Trophoblast cell (in vitro differentiated cells and primary cell): ENCODE measurements around the gene CADPS2.
A peak's percentile ranks its signal among the peaks of the same experiment; 100 is the strongest.

ENCODE experiments used
- DNase-seq, 2 donors: peaks; one replicate each; pipeline ENCODE4 v3.0.0-alpha.2; 2016
- H2AFZ ChIP-seq: 2 replicates; pipeline ENCODE4 v1.6.1; 2013; ENCODE audit warnings: low read length, moderate library complexity, mild to moderate bottlenecking; ENCODE audit not compliant: insufficient read depth, poor library complexity
- H2AK5ac ChIP-seq: 2 replicates; pipeline ENCODE4 v1.6.1; 2013; ENCODE audit warnings: mild to moderate bottlenecking, low read length
- H2BK120ac ChIP-seq: 2 replicates; pipeline ENCODE4 v1.6.1; 2013; ENCODE audit warnings: low read length, mild to moderate bottlenecking, moderate library complexity; ENCODE audit not compliant: insufficient read depth, poor library complexity
- H2BK12ac ChIP-seq: 2 replicates; pipeline ENCODE4 v1.6.1; 2013; ENCODE audit warnings: mild to moderate bottlenecking, low read length, moderate library complexity
- H2BK5ac ChIP-seq: 2 replicates; pipeline ENCODE4 v1.6.1; 2013; ENCODE audit warnings: low read length, low read depth, moderate library complexity, mild to moderate bottlenecking; ENCODE audit not compliant: poor library complexity
- H3K14ac ChIP-seq: 2 replicates; pipeline ENCODE4 v1.6.1; 2013; ENCODE audit warnings: mild to moderate bottlenecking, low read length
- H3K18ac ChIP-seq: 2 replicates; pipeline ENCODE4 v1.6.1; 2013; ENCODE audit warnings: mild to moderate bottlenecking, low read length
- H3K23ac ChIP-seq: 2 replicates; pipeline ENCODE4 v1.6.1; 2013; ENCODE audit warnings: low read length
- H3K27ac ChIP-seq: 2 replicates; pipeline ENCODE4 v1.5.1; 2013; ENCODE audit warnings: low read depth, mild to moderate bottlenecking, inconsistent platforms, low read length, moderate library complexity
- H3K27me3 ChIP-seq: 2 replicates; pipeline ENCODE4 v1.6.1; 2013; ENCODE audit warnings: inconsistent platforms, mild to moderate bottlenecking, low read length, moderate library complexity; ENCODE audit not compliant: insufficient read depth
- H3K36me3 ChIP-seq, 2 experiments: 1 replicate in 1 of 2; 2 replicates in 1 of 2; pipeline ENCODE4 v1.6.1; 2013; ENCODE audit warnings: low read length in 2 of 2, mild to moderate bottlenecking in 2 of 2, moderate library complexity in 1 of 2; ENCODE audit not compliant: insufficient read depth in 2 of 2, control insufficient read depth in 1 of 2
- H3K4ac ChIP-seq: 2 replicates; pipeline ENCODE4 v1.6.1; 2013; ENCODE audit warnings: low read depth, mild to moderate bottlenecking, low read length, moderate library complexity
- H3K4me1 ChIP-seq, 2 experiments: 1 replicate in 1 of 2; 2 replicates in 1 of 2; pipeline ENCODE4 v1.6.1; 2013; ENCODE audit warnings: low read length in 2 of 2, mild to moderate bottlenecking in 2 of 2, moderate library complexity in 1 of 2; ENCODE audit not compliant: insufficient read depth in 2 of 2, control insufficient read depth in 1 of 2
- H3K4me2 ChIP-seq: 2 replicates; pipeline ENCODE4 v1.6.1; 2013; ENCODE audit warnings: inconsistent platforms, mild to moderate bottlenecking, low read length, moderate library complexity
- H3K4me3 ChIP-seq: 2 replicates; pipeline ENCODE4 v1.5.1; 2013; ENCODE audit warnings: mild to moderate bottlenecking, low read depth, low read length, inconsistent platforms
- H3K79me1 ChIP-seq: one replicate; pipeline ENCODE4 v1.6.1; 2013; ENCODE audit warnings: low read length
- H3K79me2 ChIP-seq: 2 replicates; pipeline ENCODE4 v1.6.1; 2013; ENCODE audit warnings: low read length, mild to moderate bottlenecking; ENCODE audit not compliant: control insufficient read depth, insufficient read depth, poor library complexity
- H3K9ac ChIP-seq: 2 replicates; pipeline ENCODE4 v1.6.1; 2013; ENCODE audit warnings: mild to moderate bottlenecking, low read length
- H3K9me3 ChIP-seq: 2 replicates; pipeline ENCODE4 v1.6.1; 2013; ENCODE audit warnings: low read depth, mild to moderate bottlenecking, control low read depth, inconsistent platforms, low read length; ENCODE audit not compliant: insufficient read depth
- H4K12ac ChIP-seq: 2 replicates; pipeline ENCODE4 v1.6.1; 2013; ENCODE audit warnings: low read depth, mild to moderate bottlenecking, low read length, moderate library complexity
- H4K8ac ChIP-seq: 2 replicates; pipeline ENCODE4 v1.6.1; 2013; ENCODE audit warnings: low read depth, mild to moderate bottlenecking, low read length, moderate library complexity
- H4K91ac ChIP-seq: one replicate; pipeline ENCODE4 v1.6.1; 2013; ENCODE audit warnings: low read depth, mild to moderate bottlenecking, low read length, moderate library complexity
- WGBS: extraction: QIAGEN DNeasy Blood & Tissue Kit; methylation state at CpG from one replicate; pipeline ENCODE4 v1.1.7; 2013; ENCODE audit warnings: missing lambda C conversion rate; ENCODE audit not compliant: insufficient read length, insufficient coverage; ENCODE audit errors: extremely low coverage; 5-methylcytosine and 5-hydroxymethylcytosine counted together

Gene CADPS2

DNA sequence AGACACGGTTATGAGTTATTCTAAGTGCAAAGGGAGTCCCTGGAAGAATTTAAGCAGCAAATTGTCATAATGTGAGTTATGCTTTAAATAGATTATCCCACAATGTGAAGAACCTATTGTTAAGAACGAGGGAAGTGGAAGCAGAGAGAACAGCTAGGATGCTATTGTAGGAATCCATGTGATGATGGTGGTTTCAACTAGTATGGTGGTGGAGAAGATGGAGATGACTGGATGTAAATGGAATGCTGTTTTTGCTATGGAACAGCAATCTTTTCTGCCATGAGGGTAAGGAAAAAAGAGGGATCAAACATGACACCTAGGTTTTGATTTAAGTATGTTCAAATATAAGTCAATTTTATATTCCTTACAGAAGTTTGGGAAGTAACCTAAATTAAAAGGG is 378.7 kb downstream of the CADPS2 start:
- Histone ChIP-seq H2BK12ac (no peak overlapping the region), H3K4me1 (no peaks in the 10 kb centered on the region), H3K4me3 (no peak overlapping the region), H3K9me3 (no peaks in the 10 kb centered on the region), H3K79me1 (no peaks in the 10 kb centered on the region), H3K18ac (no peak overlapping the region), H3K4me2 (no peak overlapping the region), H4K12ac (no peak overlapping the region), H3K4ac (no peak overlapping the region), H2BK120ac (no peak overlapping the region), H4K8ac (no peak overlapping the region), H2AFZ (no peak overlapping the region), H3K27ac (no peak overlapping the region), H3K23ac (no peak overlapping the region), H3K14ac (no peak overlapping the region), H3K36me3 (no peaks in the 10 kb centered on the region), H2AK5ac (no peak overlapping the region), H4K91ac (no peak overlapping the region), H3K9ac (no peak overlapping the region), H3K79me2 (no peaks in the 10 kb centered on the region), H2BK5ac (no peak overlapping the region), H3K27me3 (no peaks in the 10 kb centered on the region)
- peak; percentile 8 to 68 for DNase-seq
- no CpG with 5 or more reads among the region's 2 CpGs for WGBS

DNA sequence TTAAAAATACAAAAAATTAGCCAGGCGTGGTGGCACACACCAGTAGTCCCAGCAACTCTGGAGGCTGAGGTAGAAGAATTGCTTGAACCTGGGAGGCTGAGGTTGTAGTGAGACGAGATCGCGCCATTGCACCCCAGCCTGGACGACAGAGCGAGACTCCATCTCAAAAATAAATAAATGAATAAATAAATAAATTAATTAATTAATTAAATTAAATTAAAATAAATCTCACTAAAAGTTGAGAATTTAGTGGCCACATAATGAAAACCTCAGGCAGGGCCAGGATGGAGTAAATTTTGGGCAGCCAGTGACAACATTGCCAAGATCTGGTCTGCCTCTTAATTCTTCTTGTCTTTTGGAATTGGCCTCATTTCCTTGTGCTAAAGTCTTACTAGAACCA is 394.3 kb downstream of the CADPS2 start:
- H2AK5ac ChIP-seq: no peak overlapping the region
- no peak overlapping the region for H3K14ac ChIP-seq
- H3K79me2 ChIP-seq: no peaks in the 10 kb centered on the region
- H2AFZ ChIP-seq: no peak overlapping the region
- H3K36me3 ChIP-seq: no peaks in the 10 kb centered on the region
- no peak for DNase-seq
- H3K79me1 ChIP-seq: no peaks in the 10 kb centered on the region
- no peak overlapping the region for H4K91ac ChIP-seq
- H2BK120ac ChIP-seq: no peak overlapping the region
- H3K27me3 ChIP-seq: no peaks in the 10 kb centered on the region
- H3K4ac ChIP-seq: no peak overlapping the region
- no peak overlapping the region for H2BK5ac ChIP-seq
- H3K4me2 ChIP-seq: no peak overlapping the region
- no peak overlapping the region for H3K18ac ChIP-seq
- H3K23ac ChIP-seq: no peak overlapping the region
- WGBS: no CpG with 5 or more reads among the region's 6 CpGs
- no peak overlapping the region for H2BK12ac ChIP-seq
- no peak overlapping the region for H4K12ac ChIP-seq
- no peak overlapping the region for H4K8ac ChIP-seq
- no peak overlapping the region for H3K9ac ChIP-seq
- no peaks in the 10 kb centered on the region for H3K4me1 ChIP-seq
- no peak overlapping the region for H3K4me3 ChIP-seq
- H3K9me3 ChIP-seq: no peaks in the 10 kb centered on the region
- no peak overlapping the region for H3K27ac ChIP-seq

DNA sequence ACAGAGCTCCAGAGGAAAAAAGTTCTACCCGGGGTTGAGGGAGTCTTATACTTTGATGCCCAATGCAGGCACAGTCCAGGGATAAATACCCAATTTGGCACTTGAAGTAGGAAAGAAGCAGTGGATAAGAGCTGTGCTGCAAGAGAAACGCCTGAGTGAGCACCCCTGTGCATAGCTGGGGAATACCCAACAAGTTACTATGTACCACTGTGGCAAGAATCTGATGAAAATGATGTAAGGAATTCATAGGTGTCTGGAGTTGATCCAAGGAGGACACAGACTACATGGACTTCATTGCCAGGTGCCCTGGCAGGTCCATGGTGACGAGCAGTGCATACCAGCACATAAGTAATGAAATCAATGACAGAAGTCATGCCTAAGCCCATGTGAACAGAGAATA is 398.0 kb downstream of the CADPS2 start:
- no peak overlapping the region for H2AK5ac ChIP-seq
- no peaks in the 10 kb centered on the region for H3K27me3 ChIP-seq
- no peak overlapping the region for H2AFZ ChIP-seq
- no peak overlapping the region for H4K91ac ChIP-seq
- H3K4ac ChIP-seq: no peak overlapping the region
- WGBS: no CpG with 5 or more reads among the region's 3 CpGs
- H2BK5ac ChIP-seq: no peak overlapping the region
- H3K9ac ChIP-seq: peak overlapping the region; percentile 53
- no peak for DNase-seq
- H3K14ac ChIP-seq: no peak overlapping the region
- no peak overlapping the region for H3K18ac ChIP-seq
- H3K36me3 ChIP-seq: no peaks in the 10 kb centered on the region
- no peaks in the 10 kb centered on the region for H3K79me2 ChIP-seq
- no peak overlapping the region for H3K27ac ChIP-seq
- no peaks in the 10 kb centered on the region for H3K79me1 ChIP-seq
- no peak overlapping the region for H3K4me3 ChIP-seq
- no peak overlapping the region for H2BK120ac ChIP-seq
- no peak overlapping the region for H3K23ac ChIP-seq
- H3K4me2 ChIP-seq: no peak overlapping the region
- no peaks in the 10 kb centered on the region for H3K9me3 ChIP-seq
- no peak overlapping the region for H4K8ac ChIP-seq
- no peak overlapping the region for H2BK12ac ChIP-seq
- no peaks in the 10 kb centered on the region for H3K4me1 ChIP-seq
- H4K12ac ChIP-seq: no peak overlapping the region

DNA sequence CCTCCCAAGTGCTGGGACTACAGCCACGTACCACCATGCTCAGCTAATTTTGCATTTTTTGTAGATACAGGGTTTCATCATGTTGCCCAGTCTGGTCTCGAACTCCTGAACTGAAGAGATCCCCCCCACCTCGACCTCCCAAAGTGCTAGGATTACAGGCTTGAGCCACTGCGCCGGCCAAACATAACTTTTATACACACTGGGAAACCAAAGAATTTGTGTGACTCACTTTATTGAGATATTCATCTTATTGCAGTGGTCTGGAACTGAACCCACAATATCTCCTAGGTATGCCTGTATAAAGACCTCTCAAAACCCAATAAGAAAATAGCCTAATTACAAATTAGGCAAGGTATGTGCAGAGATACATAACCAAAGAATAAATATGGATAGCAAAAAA is 399.1 kb downstream of the CADPS2 start:
- no peak overlapping the region for H3K18ac ChIP-seq

More for the DNA sequence above, 399.1 kb downstream of the CADPS2 start:
- no peak overlapping the region for H2BK120ac ChIP-seq
- H3K27ac ChIP-seq: no peak overlapping the region
- H3K4me2 ChIP-seq: no peak overlapping the region
- no peak overlapping the region for H4K8ac ChIP-seq
- no peaks in the 10 kb centered on the region for H3K79me1 ChIP-seq
- H3K4me1 ChIP-seq: no peaks in the 10 kb centered on the region
- H3K14ac ChIP-seq: no peak overlapping the region
- H3K36me3 ChIP-seq: no peaks in the 10 kb centered on the region
- H4K12ac ChIP-seq: no peak overlapping the region
- no peak overlapping the region for H3K23ac ChIP-seq
- H2AFZ ChIP-seq: no peak overlapping the region
- no peak overlapping the region for H4K91ac ChIP-seq
- no peaks in the 10 kb centered on the region for H3K79me2 ChIP-seq
- H2BK12ac ChIP-seq: no peak overlapping the region
- H2AK5ac ChIP-seq: no peak overlapping the region
- no CpG with 5 or more reads among the region's 5 CpGs for WGBS
- no peak overlapping the region for H3K4me3 ChIP-seq
- H3K9me3 ChIP-seq: no peaks in the 10 kb centered on the region
- H3K27me3 ChIP-seq: no peaks in the 10 kb centered on the region
- DNase-seq: no peak
- no peak overlapping the region for H2BK5ac ChIP-seq
- no peak overlapping the region for H3K9ac ChIP-seq
- H3K4ac ChIP-seq: no peak overlapping the region
